MG63 (cell line): Measurements from ENCODE around the gene PRDM5. TPM values are rescaled to one million over a fixed set of nuclear protein-coding genes. Genes with fewer than 3 reads are reported as not detected.
"Not testable (repeated sequence)": the region's sequence is repeated elsewhere in the genome, so short reads cannot be mapped to it uniquely, and the experiment has no call there.

Source experiments
- DNase-seq: peaks from one replicate; pipeline ENCODE4 v3.0.0-alpha.2; 2020
- H3K27me3 ChIP-seq: fragments of 250-450 bp; sonication (Bioruptor Pico); 2 replicates; pipeline ENCODE4 v1.5.1; 2020; ENCODE audit warnings: mild to moderate bottlenecking, moderate library complexity
- H3K36me3 ChIP-seq: fragments of 250-450 bp; sonication (Bioruptor Pico); 2 replicates; pipeline ENCODE4 v1.5.1; 2020; ENCODE audit warnings: mild to moderate bottlenecking, moderate library complexity
- H3K4me3 ChIP-seq: fragments of 250-450 bp; sonication (Bioruptor Pico); 2 replicates; pipeline ENCODE4 v1.5.1; 2020; ENCODE audit warnings: mild to moderate bottlenecking, moderate library complexity
- H3K9me3 ChIP-seq: fragments of 250-450 bp; sonication (Bioruptor Pico); 2 replicates; pipeline ENCODE4 v1.5.1; 2020; ENCODE audit warnings: mild to moderate bottlenecking, moderate library complexity
- total RNA-seq: library from RNA; depleted of rRNA; stranded (reverse); fragments of >200 nt; shearing (Covaris generic); gene quantifications from 2 replicates; pipeline ENCODE4 v1.2.3, GENCODE V29; 2014; ENCODE audit warnings: low replicate concordance; rRNA removed

The PRDM5 gene
- total RNA-seq, 1 experiment from 2014 or later = 5.1 TPM

- Histone ChIP-seq H3K9me3 (no peaks in the 10 kb centered on the region), H3K4me3 (no peak overlapping the region), H3K36me3 (no peaks in the 10 kb centered on the region), H3K27me3 (no peaks in the 10 kb centered on the region)
- DNase-seq = no peak
Measured at GRCh38 chr4:120683897-120684540, 238.5 kb downstream of the PRDM5 start.

GRCh38 chr4:120682981-120683380, 239.5 kb downstream of the PRDM5 start:
- Histone ChIP-seq H3K9me3 (no peaks in the 10 kb centered on the region), H3K27me3 (no peaks in the 10 kb centered on the region), H3K4me3 (no peak overlapping the region), H3K36me3 (no peaks in the 10 kb centered on the region)
- DNase-seq = no peak

- Histone ChIP-seq H3K36me3 (no peaks in the 10 kb centered on the region), H3K9me3 (no peaks in the 10 kb centered on the region; the same call in 1 of the 2 replicates), H3K4me3 (no peak overlapping the region), H3K27me3 (no peaks in the 10 kb centered on the region)
- no peak for DNase-seq
Measured at GRCh38 chr4:120680647-120681228, 241.8 kb downstream of the PRDM5 start.

DNA sequence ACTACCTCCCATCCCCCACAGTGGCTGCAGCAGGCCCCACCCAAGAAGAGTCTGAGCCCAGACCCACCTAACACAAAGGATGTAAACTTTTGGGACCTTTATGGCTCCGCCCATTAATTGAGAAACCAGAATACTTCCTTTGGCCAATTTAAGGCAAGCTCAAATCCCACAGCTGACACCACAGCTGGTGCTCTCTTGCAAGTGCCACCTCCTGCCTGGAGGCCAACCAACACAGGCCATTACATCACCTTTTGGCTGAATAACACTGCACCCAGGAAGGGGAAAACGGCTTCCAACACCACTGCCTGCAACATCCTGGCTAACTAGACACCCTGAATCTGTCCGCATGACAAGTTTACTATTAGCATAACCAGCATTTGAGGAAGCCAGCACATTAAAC, 248.8 kb downstream of the PRDM5 start:
- no peak for DNase-seq
- Histone ChIP-seq H3K4me3 (no peak overlapping the region), H3K27me3 (no peaks in the 10 kb centered on the region), H3K36me3 (no peaks in the 10 kb centered on the region), H3K9me3 (no peaks in the 10 kb centered on the region; the same call in 1 of the 2 replicates)

GRCh38 chr4:120672558-120673147, 249.9 kb downstream of the PRDM5 start:
- no peak overlapping the region for H3K4me3 ChIP-seq
- no peak for DNase-seq
- H3K9me3 ChIP-seq = no peaks in the 10 kb centered on the region; the same call in 1 of the 2 replicates
- H3K36me3 ChIP-seq = no peaks in the 10 kb centered on the region
- H3K27me3 ChIP-seq = no peaks in the 10 kb centered on the region

DNA sequence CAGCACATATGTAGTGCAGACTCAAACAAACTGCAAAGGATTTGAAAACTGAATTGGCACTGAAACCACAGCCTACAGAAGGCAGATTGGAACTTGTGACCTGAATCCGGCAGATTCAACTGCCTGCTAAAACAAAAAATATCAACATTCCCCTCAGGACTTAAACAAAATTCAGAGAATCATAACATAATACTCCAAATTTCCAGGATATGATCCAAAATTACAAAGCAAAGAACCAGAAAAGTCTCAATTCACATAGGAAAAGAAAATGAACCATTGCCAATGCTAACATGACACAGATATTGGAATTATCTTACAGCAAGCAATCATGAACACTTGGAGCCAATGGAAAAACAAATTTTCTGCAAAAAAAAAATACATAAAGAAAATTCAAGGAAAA, 250.4 kb downstream of the PRDM5 start:
- no peaks in the 10 kb centered on the region; the same call in 1 of the 2 replicates for H3K9me3 ChIP-seq
- H3K36me3 ChIP-seq = no peaks in the 10 kb centered on the region
- H3K27me3 ChIP-seq = no peaks in the 10 kb centered on the region
- H3K4me3 ChIP-seq = no peak overlapping the region
- DNase-seq = no peak

DNA sequence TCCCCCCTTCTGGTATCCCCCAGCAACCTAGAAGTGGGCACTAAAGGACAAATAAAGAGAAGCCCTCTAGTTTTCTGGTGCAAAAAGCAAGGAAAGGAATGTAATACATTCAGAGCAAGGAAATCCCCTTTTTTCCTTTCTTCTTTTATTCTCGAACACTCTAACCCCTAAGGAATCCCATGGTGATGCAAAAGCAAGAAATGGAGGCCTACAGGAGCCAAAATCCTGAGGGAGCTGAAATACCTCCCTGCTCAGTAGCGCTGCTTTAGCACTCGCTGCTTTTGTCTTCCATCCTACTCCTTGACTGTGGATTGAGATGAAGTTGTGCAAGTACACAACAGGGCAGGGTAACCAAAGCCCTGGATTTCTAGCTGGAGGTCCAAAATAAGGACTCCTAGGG, 251.0 kb downstream of the PRDM5 start:
- H3K4me3 ChIP-seq = no peak overlapping the region
- H3K36me3 ChIP-seq = no peaks in the 10 kb centered on the region
- H3K9me3 ChIP-seq = no peaks in the 10 kb centered on the region; the same call in 1 of the 2 replicates
- no peak for DNase-seq
- no peaks in the 10 kb centered on the region for H3K27me3 ChIP-seq

DNA sequence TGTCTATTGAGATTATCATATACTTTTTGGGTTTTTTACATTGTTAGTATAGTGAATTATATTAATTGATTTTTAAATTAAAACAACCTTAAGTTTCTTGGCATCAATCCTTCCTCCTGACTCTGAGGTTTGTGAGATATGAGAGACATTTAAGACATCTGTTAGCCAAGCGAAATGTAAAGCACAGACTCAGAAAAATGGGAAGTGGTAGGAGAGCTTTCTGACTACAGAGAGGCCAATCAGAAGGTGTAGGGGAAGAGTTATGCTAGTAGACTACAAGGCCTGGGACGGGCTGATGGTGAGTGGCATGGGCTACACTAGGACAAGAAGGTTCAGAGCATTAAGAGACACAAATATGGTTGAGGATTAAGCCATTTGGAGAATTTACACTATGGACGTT, 255.4 kb downstream of the PRDM5 start:
- no peak for DNase-seq
- Histone ChIP-seq H3K4me3 (no peak overlapping the region), H3K9me3 (no peaks in the 10 kb centered on the region), H3K27me3 (no peaks in the 10 kb centered on the region), H3K36me3 (no peaks in the 10 kb centered on the region)

DNA sequence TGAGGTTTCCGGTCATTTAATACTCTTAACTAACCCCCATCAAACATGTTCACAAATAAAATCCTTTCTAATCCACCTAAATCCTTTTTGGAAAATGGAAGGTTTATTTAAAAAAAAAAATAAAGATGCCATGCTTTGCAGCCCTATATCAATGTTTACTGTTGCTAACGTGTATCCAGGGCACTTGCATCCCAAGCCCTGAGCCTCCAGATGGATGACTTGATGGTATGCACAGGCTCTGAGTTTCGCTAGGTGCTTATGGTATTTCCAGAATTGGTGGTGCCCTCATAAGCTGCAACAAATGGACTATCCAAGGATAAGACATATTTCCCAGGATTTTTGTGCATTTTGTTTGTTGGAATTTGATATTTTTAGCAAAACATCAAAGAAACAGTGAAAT, 257.7 kb downstream of the PRDM5 start:
- no peaks in the 10 kb centered on the region for H3K36me3 ChIP-seq
- no peak overlapping the region for H3K4me3 ChIP-seq
- H3K27me3 ChIP-seq = no peaks in the 10 kb centered on the region
- H3K9me3 ChIP-seq = no peaks in the 10 kb centered on the region
- DNase-seq = no peak

GRCh38 chr4:120659616-120660170, 262.8 kb downstream of the PRDM5 start:
- H3K4me3 ChIP-seq = no peak overlapping the region
- no peaks in the 10 kb centered on the region for H3K27me3 ChIP-seq
- H3K36me3 ChIP-seq = no peaks in the 10 kb centered on the region
- H3K9me3 ChIP-seq = no peaks in the 10 kb centered on the region
- DNase-seq = peak; percentile 1

DNA sequence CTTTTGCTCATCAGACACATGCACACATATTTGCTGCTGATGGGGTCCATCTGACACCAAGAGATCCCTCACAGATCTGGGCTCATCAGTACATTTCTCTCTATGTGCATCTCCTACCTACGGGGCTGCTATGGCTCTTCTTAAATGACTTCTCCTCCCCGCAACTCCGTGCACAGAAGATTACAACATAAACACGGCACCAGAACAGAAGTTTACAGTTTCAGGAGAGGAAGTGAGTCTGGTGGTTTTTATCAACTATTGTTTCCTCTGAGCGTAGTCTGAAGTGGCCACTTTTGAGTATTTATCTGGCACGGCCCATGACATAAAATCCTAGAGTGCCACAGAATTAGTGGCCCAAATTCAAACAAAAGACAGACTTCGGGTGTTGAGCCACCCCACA, 263.8 kb downstream of the PRDM5 start:
- Histone ChIP-seq H3K27me3 (no peaks in the 10 kb centered on the region), H3K36me3 (no peaks in the 10 kb centered on the region), H3K9me3 (no peaks in the 10 kb centered on the region), H3K4me3 (no peak overlapping the region)
- DNase-seq = no peak

- DNase-seq = no peak
- Histone ChIP-seq H3K36me3 (no peaks in the 10 kb centered on the region), H3K4me3 (no peak overlapping the region), H3K27me3 (no peaks in the 10 kb centered on the region), H3K9me3 (no peaks in the 10 kb centered on the region)
Measured at GRCh38 chr4:120653804-120654573, 268.5 kb downstream of the PRDM5 start.

DNA sequence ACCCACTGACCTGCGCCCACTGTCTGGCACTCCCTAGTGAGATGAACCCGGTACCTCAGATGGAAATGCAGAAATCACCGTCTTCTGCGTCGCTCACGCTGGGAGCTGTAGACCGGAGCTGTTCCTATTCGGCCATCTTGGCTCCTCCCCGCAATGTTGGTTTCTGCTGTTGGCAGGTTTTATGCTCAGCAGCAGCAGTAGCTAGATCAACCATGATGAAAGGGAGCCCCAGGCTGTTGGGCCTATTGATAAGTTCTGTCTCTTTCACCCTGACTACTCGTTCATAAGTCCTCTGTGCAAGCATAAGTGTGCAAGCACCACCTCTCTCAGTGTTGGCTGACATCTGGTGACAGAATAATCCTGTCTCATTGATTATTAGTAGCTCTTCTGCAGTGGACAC, 274.2 kb downstream of the PRDM5 start:
- not testable (repeated sequence) for DNase-seq, H3K27me3 ChIP-seq, H3K9me3 ChIP-seq, H3K36me3 ChIP-seq, H3K4me3 ChIP-seq

Other genes starting within 250 kb of the PRDM5 start
- gene NDNF, start 149.8 kb upstream of the PRDM5 start, total RNA-seq = not detected in 2 replicates
- not detected in 2 replicates for gene TNIP3, start 241.6 kb upstream of the PRDM5 start, total RNA-seq